GM19025 (cell line): ENCODE data around the gene COX7B.
"Not testable (repeated sequence)": the region's sequence is repeated elsewhere in the genome, so short reads cannot be mapped to it uniquely, and the experiment has no call there.

ENCODE experiments used
- ATAC-seq: cut with Tn5 transposase; IDR thresholded peaks from one replicate; pipeline ENCODE4 v1.9.1; 2021; ENCODE audit warnings: mild to moderate bottlenecking, low read depth, moderate library complexity; ENCODE audit not compliant: unreplicated experiment

Gene COX7B

GRCh38 chrX:77938083-77938680, 38.9 kb downstream of the COX7B start:
- ATAC-seq = no peak

DNA sequence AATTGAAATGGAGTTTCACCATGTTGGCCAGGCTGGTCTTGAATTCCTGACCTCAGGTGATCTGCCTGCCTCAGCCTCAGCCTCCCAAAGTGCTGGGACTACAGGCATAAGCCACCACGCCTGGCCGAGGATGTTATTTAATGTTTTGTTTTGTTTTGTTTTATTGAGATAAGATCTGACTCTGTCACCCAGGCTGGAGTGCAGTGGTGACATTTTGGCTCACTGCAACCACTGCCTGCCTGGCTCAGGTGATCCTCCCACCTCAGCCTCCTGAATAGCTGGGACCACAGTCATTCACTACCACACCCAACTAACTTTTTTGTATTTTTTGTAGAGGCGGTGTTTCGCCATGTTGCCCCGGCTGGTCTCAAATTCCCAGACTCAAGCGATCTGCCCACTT, 45.8 kb downstream of the COX7B start:
- ATAC-seq = not testable (repeated sequence)

DNA sequence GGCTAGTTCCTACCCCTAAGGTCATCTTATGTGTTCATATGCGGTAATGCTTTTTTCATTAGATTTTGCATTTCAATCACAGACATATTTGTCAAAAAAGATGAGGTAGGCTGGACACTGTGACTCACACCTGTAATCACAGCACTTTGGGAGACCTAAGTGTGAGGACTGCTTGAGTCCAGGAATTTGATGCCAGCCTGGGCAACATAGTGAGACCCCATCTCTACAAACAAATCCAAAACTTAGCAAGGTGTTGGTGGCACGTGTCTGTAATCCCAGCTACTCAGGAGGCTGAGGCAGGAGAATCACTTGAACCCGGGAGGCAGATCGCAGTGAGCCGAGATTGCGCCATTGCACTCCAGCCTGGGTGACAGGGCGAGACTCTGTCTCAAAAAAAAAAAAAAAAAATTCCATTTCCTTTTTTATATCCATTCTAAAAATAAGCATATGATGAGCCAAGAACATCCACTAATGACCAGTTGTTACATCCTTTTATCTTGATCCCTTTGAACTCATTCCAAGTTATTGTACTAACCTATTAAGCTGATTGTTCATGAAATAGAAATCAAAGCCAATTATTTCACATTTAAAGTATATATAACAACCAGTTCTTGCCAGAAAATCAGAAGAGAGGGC, 46.8 kb downstream of the COX7B start:
- ATAC-seq = no peak

DNA sequence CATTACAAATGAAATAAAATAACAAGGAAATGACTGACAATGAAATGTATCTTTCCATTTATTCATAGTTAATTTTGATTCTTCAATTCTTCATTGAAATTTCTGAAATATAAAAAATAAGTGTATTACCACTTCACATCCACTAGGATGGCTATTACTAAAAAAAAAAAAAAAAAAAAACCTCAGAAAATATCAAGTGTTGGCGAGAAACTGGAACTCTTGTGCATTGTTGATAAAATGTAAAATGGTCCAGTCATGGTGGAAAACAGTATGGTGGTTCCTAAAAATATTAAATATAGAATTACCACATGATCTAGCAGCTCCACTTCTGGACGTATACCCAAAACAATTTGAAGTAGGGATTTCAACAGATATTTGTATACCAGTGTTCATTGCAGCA, 47.3 kb downstream of the COX7B start:
- ATAC-seq = no peak

- no peak for ATAC-seq
Observed at GRCh38 chrX:77949840-77950239, 50.6 kb downstream of the COX7B start.

DNA sequence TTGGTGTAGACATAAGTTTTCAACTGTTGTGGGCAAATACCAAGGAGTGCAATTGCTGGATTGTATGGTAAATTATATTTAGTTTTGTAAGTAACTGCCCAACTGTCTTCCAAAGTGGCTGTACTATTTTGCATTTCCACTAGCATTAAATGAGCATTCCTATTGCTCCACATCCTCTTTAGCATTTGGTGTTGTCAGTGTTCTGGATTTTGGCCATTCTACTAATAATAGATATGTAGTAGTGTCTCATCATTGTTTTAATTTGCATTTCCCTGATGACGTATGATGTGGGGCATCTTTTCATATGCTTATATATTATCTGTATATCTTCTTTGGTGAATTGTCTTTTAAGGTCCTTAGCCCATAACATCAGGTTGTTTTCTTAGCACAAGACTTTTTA, 52.9 kb downstream of the COX7B start:
- no peak for ATAC-seq

DNA sequence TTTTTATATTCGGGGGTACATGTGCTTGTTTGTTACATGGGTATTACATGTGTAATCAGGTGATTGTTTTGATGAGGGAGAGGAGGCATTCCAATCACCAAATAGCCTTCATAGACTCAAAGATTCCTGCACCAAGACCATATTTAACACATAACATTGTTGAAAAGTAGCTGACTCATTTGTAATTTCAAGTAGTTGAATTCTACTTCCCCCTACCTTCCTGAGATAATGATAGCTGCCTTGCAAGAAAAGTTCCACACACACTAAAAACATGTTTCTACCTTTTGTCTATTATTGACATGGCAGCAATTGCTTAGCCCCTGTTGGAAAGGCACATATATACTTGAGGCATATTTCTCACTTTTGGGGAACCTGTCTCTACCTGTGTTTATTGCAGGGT, 54.0 kb downstream of the COX7B start:
- no peak for ATAC-seq

GRCh38 chrX:77953708-77954107, 54.4 kb downstream of the COX7B start:
- ATAC-seq = no peak
